HG03442 (cell line): ENCODE measurements around the gene ZNF664.

Source experiments
- ATAC-seq: cut with Tn5 transposase; IDR thresholded peaks from one replicate; pipeline ENCODE4 v1.9.1; 2021; ENCODE audit warnings: mild to moderate bottlenecking, moderate library complexity; ENCODE audit not compliant: unreplicated experiment

The ZNF664 gene

DNA sequence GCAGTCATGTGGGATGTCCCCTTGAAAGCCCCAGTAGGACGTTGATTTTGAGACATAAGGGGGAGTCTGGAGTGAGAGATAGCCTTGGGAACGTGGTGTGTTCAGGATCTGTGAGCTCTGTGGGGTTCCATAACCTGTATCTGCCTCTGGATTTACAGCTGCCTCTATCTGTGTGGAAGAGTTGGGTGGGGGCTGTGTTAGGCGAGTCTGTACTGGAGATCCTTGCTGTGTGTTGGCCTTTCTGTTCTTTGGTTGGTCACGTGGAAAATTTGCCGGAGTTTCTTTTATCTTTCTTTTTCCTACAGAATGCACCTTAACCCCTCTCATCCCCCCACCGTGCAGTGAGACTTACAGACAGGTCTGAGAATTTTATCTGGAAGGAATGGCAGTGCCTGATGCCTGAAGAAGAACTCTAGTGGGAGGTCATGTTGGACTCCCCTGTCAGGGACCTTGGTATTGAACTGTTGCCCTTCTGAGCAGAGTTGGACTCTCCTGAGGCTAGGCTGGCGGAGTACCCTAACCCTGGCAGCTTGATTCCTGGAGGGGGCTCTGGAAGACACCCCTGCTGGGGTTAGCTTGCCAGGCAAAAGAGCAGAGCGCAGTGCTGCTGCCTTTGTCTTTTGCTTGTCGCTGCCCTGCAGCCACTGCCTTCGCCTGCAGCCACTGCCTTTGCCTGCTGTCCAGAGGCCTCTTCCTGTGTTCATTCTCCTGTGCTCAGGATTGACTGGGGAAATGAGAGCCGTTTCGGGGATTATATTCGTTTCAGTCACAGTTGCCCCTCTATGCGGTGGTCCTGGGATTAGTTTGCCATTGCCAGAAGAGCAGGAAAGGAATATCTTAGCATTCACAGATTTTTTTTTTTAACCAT, 34.1 kb downstream of the ZNF664 start:
- ATAC-seq: no peak

DNA sequence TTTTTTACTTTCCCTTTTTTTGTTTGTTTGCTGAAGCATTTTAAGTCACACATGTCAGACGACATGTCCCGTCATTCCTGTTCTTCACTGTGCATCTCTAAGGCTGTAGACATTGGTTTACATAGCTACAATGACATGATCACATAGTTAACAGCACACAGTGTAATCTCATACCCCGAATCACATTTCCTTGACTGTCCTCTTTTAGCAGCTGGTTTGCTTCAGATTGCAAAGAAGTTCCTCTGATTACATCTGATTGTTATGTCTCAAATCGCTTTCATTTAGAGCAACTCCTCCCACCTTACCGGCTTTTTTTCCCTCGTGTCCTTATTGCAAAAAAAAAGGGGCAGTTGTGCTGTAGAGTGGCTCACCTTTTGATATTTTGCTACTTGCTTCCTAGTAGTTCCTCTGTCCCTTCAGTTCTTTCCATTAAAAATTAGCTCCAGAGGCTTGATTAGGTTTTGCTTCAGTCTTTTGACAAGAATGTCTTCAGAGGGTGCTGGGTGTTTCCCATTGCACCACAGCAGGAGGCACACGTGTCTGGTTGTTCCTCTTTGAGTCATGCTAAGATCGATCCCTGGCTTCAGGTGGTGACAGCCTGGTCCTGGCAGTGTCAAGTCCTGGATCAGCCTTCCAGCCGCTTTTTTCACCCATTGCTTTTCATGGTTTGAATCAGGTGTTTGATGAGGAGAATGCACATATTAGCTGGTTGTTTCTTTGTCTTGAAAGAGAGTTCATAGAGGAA, 35.0 kb downstream of the ZNF664 start:
- no peak for ATAC-seq

DNA sequence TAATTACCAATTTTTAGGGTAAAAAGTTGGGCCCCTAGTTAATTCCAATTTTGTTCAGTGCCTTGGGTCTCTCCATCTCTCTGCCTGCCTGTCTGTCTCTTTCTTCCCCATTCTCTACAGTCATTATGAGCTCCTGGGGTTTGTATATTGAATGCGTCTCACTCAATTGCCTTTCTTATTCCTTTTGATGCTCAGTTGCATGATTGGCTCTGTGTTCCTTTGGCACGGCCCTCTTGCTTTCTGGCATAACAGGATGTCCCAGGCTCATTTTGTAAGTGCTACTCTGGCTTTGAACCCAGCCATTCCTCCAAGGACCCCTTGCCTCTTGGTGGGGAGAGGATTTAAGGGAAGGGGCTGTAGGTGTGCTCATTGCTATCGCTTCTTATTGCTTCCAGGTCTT, 35.6 kb downstream of the ZNF664 start:
- no peak for ATAC-seq

DNA sequence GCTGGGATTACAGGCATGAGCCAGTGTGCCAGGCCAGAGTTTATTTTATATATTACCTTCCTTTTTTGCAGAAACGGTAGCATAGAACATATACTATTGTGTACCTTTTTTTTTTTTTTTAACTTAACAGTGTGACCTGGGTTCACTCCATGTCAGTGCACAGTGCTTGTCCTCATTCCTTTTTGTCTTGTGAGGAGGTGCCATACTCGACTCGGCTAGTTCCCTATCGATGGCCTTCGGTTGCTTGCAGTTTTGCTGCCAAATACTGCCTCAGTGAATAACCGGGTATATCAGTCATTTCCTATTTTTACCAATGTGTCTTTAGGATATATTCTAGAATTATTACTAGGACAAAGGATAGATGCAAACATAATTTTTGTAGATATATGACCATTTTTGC, 36.8 kb downstream of the ZNF664 start:
- no peak for ATAC-seq

DNA sequence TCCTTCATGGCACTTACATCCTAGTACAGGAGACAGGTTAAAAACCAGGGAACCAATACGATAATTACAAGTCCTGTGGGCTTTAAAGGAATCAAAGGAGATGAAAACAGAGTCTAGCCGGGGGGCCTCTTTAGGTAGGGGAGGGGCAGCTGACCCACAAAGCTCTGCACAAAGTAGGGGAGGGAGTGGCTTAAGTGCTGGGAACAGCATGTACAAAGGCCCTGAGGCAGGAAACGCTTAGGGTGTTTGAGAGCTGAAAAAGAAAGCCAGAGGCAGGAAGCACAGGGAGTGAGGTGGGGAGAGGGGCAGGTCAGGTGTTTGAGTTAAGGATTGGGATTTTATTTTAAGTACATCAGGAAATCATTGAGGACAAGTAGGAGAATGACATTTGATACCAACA, 37.7 kb downstream of the ZNF664 start:
- no peak for ATAC-seq

DNA sequence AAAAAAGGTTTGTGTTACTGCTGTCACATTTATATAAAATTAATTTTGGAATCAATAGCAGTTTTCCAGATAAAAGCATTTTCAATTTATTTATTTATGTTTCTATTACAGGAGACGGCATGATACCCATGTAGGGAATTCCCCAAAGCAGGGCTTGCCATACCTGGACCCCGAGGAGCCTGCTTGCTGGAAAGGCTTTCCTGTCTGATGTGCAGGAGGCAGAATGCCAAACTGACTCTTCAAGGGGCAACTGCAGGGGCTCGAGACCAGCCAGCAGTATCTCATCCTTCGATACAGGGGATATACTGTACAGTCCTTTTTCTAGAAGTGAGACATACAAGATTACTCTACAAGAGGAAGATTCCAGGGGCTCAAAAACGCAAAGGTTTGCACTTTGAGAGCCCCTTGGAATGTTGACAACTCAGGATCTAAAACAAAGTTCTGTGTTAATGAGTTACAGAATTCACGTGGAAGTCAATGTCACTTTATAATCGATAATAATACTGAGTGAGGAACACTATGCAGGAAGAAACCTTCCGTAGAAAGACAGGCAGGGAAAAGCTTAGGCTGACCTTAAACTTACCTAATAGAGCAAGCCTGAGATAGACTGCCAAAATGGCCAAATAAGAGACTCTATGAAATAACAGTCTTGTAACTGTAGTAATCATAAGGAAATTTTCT, 38.6 kb downstream of the ZNF664 start:
- no peak for ATAC-seq

DNA sequence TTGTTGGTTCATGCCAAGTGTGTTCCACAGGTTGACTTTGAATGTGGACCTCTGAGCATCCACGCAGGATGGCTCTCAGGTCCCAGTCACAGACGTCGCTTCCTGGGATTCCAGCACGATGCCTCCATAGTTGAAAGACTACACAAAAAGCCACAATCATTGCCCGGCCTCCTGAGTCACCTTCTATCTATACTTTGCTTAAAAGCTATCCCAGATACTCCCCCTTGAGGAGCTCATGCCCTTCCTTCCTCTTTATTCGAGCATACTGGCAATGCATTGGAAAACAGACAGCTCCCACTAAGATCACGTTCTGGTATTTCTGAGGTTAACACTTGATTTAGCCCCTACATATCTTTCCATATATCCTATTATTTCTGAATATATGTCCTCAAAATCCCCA, 40.1 kb downstream of the ZNF664 start:
- ATAC-seq: no peak

DNA sequence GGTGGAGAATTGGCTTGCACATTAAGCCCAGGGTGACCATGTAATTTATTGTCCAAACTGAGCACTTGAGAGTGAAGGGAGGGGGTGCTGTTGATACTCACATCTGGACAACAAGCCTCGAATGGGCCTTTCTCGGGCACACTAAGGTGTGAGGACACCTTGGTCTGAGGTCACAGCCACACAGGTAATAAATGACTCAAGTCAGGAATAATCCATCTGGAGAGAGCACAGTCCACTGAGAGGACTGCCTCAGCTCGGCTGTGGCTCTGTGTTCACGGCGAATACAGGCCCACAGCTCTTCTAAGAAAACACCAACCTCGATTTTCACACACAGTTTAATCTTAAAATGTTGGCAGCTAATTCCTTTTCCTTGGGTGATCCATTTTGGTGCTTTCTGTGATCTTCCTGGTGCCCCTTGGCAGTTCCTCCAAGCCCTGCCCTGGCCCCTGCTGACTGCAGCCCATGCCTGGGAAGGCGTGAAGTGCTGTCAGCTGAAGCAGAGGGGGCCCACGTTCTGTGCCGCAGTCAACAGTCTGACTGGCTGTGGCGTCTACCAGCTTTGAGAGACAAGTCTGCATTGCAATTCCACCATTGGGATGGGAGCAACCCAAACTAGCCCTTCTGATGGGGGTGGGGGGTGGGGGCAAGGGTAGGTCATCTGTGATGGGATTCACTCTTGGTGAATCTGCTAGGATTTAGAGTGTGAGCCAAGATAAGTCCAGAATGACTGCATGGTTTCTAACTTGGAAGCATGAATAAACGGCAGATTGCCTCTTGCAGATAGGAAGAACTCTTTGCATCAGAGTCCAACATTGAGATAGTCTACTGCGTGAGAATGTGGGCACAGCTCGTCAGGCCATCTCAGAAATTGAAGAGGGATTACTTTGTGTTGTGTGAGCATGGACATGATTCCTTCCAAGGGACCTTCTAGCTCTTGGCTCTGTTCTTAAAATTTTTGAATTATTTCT, 42.8 kb downstream of the ZNF664 start:
- ATAC-seq: no peak

DNA sequence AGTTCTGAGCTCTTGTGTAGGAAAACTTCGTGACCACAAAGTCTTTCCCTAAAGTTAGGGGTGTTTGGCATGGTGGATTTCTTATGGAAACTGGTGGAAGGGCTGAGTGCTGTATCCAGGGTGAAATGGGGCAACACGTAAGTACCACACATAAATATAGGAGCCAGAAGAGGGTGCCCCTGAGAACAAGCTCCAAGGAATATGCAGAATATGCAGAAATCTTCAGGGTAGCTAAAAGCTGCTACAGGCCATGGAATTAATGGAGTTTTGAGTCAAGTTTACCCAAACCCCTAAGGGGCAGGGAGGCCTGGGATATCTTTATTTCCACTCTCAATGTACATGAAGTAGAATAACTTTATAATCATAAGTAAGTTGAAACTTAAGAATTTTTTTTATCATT, 44.0 kb downstream of the ZNF664 start:
- ATAC-seq: no peak

DNA sequence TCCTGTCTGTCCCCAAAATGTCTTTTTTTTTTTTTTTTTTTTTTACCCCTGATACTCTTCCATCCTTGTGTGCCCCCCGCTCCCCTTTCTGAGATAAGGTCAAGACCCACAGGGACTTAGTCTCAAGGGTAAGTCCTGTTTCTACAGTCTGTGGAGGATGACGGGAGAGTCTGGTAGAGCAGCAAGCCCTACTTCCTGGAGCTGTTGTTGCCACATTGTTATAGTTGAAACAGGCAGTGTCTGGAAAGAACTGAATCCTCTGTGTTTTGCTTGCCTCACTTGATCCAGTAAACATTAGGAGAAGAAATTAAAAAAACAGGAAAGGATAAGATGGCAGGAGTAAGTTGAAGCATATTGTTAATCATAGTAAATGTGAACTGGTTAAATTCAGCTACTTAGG, 45.5 kb downstream of the ZNF664 start:
- no peak for ATAC-seq

DNA sequence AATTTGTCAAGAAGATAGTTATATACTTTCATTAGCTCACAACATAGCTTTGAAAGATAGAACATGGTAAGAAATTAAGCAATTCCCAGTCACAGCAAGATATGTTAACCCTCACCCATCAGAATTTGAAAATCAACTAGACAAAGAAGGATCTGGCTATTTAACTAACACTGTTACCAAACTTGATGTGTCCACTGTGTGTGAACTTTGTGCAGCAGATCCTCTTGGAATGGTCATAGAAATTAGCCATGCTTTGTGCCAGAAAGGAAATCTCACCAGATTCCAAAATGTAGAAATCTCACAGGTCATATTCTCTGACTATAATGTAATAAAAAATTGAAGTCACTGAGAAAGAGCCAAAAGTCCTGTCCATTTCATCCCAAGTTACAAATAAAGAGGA, 46.1 kb downstream of the ZNF664 start:
- no peak for ATAC-seq

DNA sequence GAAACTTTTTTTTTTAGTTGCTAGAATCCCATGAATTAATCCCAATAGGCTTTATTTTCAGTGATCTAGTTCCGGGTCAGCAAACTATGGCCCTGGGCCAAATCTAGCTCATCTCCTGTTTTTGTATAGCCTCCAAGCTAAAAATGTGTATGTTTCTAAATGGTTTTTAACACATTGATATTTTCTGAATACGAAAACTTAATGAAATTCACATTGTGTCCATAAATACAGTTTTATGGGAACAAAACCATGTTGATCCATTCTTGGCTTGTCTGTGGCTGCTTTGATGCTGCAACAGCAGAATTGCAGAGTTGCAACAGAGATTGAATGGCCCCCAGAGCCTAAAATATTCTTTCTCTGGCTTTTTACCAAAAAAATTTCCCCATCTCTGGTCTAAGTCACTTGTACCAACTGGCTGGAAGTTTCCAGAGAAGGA, 47.5 kb downstream of the ZNF664 start:
- no peak for ATAC-seq

DNA sequence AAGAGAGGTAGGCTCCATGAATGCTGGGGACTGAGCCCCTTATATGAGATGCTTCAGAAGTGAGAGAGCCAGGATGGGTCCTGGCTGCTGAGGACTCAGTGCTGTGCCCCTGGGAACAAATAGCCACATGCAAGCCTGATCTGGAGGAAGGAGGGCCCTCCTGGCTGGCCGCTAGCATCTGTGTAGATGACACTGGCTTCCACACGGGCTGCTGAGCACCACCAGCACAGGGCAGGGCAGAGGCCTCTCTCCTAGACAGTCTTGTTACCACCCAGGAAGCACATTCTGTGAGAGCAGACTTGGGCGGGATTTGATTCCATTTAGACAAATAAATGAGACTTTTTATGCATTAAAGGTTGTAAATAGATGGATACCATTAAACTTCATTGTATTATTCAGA, 48.0 kb downstream of the ZNF664 start:
- no peak for ATAC-seq

DNA sequence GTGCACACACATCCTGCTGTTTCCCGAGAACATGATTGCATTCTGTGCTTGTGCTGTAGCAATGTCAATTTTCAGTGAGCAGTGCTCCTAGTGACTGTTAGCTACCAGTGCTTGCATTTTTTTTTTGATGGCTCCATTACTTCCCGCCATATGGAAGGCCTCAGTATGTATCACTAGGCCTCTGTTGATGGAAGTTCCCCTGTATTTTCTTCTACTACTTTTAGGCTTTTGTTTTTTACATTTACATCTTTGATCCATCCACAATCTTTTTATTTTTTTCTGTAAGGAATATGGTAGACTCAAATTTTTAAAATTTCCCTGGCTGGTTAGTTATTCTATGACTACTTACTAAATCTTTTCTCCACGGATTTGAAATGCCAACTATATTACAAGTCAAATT, 49.1 kb downstream of the ZNF664 start:
- no peak for ATAC-seq

DNA sequence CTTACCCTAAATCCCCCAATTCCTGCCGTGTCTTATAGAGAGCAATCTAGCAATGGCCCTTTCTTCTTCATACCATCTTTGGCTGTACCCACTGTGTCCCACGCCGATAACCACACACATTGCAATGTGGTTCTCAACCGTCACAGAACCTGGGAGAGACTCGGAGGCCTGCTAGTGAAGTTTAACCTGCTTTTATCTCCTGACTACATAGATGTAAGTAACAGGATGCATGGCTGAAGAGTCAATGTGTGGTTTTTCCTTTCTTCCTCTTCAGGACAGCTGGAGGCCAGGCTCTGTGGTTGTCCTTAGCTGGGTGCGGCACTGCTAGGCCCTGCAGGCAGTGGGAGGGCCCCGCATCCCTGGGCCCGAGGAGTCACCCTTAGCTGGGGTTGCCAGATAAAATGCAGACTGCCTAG, 51.3 kb downstream of the ZNF664 start:
- no peak for ATAC-seq

DNA sequence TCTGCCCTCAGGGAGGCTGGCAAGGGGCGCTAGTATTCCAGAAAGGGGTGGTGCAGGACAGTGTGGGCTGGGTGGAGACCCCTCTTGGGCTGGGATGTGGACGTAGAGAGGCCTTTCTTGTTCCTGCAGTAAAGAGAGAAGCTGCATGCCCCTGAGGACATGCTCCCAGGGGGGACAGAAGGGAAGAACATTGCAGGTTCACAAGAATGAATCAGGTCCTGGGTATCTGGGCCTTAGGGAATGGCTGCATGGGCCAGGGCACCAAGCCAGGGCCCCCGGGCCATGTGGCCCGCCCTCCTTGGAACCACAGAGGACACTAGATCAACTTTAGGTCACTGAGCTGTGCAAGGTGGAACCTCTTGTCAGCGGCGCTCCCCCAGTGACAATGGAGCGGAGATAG, 51.8 kb downstream of the ZNF664 start:
- no peak for ATAC-seq

DNA sequence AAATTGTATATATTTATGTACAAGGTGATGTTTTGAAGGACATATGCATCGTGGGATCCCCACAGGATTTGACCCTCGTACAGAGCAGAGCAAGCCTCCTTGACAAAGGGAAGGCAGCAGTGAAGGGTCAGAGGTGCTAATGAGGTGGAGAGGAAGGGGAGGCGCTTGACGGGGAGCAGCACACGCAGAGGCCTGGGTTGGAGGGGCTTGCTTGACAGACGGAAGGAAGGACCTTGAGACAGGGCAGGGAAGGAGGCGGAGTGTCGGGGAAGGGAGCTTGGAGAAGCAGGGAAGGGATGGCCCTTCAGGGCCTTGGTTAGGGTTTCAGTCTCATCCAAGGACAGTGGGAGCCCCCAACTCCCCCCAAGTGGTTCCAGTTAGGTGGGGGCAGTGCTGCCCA, 52.6 kb downstream of the ZNF664 start:
- no peak for ATAC-seq

DNA sequence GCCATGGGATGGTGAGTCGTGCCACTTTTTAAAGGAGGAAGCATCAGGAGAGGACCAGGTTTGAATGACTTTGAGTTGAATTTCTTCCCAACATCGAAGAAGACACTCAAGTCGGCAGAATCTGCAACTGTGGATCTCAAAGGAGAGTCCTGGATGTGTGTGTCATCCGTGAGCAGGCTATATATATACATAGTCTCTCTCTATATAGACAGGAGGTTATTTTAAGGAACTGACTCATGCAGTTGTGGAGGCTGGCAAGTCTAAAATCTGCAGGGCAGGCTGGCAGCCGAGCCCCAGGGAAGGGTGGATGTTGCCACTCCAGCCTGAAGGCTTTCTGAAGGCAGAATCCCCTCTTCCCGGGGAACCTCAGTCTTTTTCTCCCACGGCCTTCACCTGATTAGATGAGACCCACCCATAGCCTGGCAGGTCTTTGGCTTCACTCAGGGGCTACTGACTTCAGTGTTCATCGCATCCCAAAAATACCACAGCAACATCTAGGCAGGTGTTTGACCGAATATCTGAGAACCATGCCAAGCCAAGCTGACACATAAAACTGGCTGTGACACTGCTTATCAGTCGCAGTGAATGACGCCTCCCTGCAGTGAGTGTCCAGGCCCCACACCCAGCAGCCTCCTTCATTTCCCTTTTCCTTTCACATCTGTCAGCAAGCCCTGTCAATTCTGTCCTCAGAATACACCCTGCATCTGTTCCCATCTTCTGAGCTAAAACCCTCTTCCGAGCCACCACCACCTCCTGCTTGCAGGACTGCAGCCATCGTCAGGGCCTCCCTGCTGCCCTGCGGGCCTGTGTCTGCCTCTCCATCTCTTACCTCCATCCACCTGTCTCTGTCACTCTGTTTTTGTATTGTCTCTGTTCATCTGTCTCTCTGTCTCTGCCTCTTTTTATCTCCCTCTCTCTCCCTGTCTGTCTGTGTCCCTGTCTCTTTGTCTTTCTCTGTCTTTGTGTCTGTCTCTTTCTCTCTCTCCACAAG, 54.0 kb downstream of the ZNF664 start:
- ATAC-seq: no peak

DNA sequence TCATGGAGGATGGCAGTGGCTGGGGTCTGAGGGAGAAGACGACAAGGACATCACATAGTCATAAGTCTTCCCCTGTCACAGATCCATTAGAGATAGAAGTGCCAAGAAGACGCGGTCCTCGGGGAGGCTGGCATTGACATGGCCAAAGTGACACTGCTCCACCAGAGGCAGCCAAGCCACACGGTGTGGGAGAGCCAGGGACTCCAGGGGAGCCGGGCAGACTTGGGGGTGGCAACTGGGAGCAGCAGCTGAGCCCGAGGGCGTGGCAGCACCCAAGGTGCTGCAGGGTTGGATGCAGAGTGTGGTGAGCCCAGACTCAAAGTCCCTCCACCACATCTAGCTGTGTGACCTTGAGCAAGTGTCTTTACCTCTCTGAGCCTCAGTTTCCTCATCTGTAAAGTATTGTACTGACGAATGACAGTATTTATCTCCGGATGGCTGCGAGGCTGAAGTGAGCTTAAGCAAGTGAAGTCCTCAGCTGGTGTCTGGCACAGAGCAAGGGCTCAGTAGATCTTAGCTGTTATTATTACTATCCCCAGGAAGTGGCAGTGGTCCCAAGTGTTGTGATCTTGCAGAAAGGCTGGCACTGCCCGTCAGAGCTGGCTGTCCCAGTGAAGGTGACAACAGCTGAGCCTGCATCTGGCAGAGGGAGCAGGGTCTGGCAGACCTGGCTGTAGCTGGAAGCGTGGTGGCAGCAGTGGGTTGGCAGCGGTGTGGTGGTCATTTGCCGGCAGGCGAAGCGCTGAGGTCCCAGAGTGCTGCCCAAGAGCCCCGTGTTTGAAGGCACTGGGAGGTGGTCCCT, 54.9 kb downstream of the ZNF664 start:
- no peak for ATAC-seq
